ENCODE measurements around the gene BBS9.

The BBS9 gene

GRCh38 chr7:33563651-33564050 lies 434.3 kb downstream of the BBS9 start:
- DNase-seq: no peak

GRCh38 chr7:33578166-33578565 lies 448.8 kb downstream of the BBS9 start:
- DNase-seq: no peak

GRCh38 chr7:33578881-33579672 lies 449.7 kb downstream of the BBS9 start:
- DNase-seq: no peak

GRCh38 chr7:33579673-33579960 lies 450.3 kb downstream of the BBS9 start:
- DNase-seq: no peak

GRCh38 chr7:33581236-33581635 lies 451.9 kb downstream of the BBS9 start:
- DNase-seq: no peak

GRCh38 chr7:33582104-33582503 lies 452.7 kb downstream of the BBS9 start:
- no peak for DNase-seq

GRCh38 chr7:33582533-33582932 lies 453.2 kb downstream of the BBS9 start:
- DNase-seq: no peak

- DNase-seq: no peak
Observed at GRCh38 chr7:33589911-33590310, 460.5 kb downstream of the BBS9 start.

- DNase-seq: no peak
Observed at GRCh38 chr7:33590916-33591315, 461.6 kb downstream of the BBS9 start.

- DNase-seq: no peak
Observed at GRCh38 chr7:33591490-33591889, 462.1 kb downstream of the BBS9 start.

- no peak for DNase-seq
Observed at GRCh38 chr7:33592718-33593117, 463.4 kb downstream of the BBS9 start.

- DNase-seq: no peak
Observed at GRCh38 chr7:33593611-33594010, 464.2 kb downstream of the BBS9 start.

GRCh38 chr7:33596686-33597085 lies 467.3 kb downstream of the BBS9 start:
- no peak for DNase-seq

GRCh38 chr7:33597181-33597580 lies 467.8 kb downstream of the BBS9 start:
- no peak for DNase-seq

- DNase-seq: no peak
Observed at GRCh38 chr7:33601101-33601500, 471.7 kb downstream of the BBS9 start.

GRCh38 chr7:33601884-33602283 lies 472.5 kb downstream of the BBS9 start:
- DNase-seq: no peak

- DNase-seq: no peak
Observed at GRCh38 chr7:33604056-33604455, 474.7 kb downstream of the BBS9 start.

- no peak for DNase-seq
Observed at GRCh38 chr7:33610918-33611317, 481.6 kb downstream of the BBS9 start.

- DNase-seq: no peak
Observed at GRCh38 chr7:33612442-33612841, 483.1 kb downstream of the BBS9 start.

GRCh38 chr7:33614357-33615117 lies 485.2 kb downstream of the BBS9 start:
- DNase-seq: no peak

GRCh38 chr7:33616752-33617151 lies 487.4 kb downstream of the BBS9 start:
- DNase-seq: no peak

GRCh38 chr7:33619264-33619663 lies 489.9 kb downstream of the BBS9 start:
- no peak for DNase-seq

- no peak for DNase-seq
Observed at GRCh38 chr7:33623267-33623666, 493.9 kb downstream of the BBS9 start.

GRCh38 chr7:33624215-33624614 lies 494.9 kb downstream of the BBS9 start:
- DNase-seq: no peak

- no peak for DNase-seq
Observed at GRCh38 chr7:33626869-33627268, 497.5 kb downstream of the BBS9 start.
